Breast epithelium (tissue), 3 donors: ENCODE measurements around the gene LEMD3.

Source experiments
- POLR2A ChIP-seq: fragments of 450-650 bp; IDR thresholded peaks from one replicate; pipeline ENCODE4 v1.6.1; 2016; ENCODE audit warnings: antibody characterized with exemption, mild to moderate bottlenecking, moderate library complexity
- POLR2AphosphoS5 ChIP-seq, 3 donors: sonication (generic); formaldehyde crosslinking; IDR thresholded peaks; one replicate each; pipeline ENCODE4 v1.6.1; 2017; ENCODE audit warnings: antibody characterized with exemption in 3 of 3
- TF ChIP-seq, protein P1 (sequence below), 3 donors: fragments of 450-650 bp; IDR thresholded peaks; one replicate each; pipeline ENCODE4 v1.5.1; 2016 to 2017; ENCODE audit warnings: antibody characterized with exemption in 3 of 3, mild to moderate bottlenecking in 3 of 3, moderate library complexity in 3 of 3

DNA sequence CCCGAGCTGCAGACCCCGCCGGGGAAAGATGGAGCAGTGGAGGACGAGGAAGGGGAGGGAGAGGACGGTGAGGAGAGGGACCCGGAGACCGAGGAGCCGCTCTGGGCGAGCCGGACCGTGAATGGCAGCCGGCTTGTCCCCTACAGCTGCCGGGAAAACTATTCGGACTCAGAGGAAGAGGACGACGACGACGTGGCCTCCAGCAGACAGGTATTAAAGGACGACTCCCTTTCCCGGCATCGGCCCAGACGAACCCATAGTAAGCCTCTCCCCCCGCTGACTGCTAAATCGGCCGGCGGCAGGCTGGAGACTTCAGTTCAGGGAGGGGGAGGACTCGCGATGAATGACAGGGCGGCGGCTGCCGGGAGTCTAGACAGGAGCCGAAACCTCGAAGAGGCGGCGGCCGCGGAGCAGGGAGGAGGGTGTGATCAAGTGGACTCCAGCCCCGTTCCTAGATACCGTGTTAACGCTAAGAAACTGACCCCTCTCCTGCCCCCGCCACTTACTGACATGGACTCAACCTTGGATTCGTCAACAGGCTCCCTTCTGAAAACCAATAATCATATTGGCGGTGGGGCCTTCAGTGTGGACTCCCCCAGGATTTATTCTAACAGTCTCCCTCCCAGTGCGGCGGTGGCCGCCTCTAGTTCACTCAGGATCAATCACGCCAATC, 962 bp downstream of the LEMD3 start:
- TF ChIP-seq, protein P1, sequence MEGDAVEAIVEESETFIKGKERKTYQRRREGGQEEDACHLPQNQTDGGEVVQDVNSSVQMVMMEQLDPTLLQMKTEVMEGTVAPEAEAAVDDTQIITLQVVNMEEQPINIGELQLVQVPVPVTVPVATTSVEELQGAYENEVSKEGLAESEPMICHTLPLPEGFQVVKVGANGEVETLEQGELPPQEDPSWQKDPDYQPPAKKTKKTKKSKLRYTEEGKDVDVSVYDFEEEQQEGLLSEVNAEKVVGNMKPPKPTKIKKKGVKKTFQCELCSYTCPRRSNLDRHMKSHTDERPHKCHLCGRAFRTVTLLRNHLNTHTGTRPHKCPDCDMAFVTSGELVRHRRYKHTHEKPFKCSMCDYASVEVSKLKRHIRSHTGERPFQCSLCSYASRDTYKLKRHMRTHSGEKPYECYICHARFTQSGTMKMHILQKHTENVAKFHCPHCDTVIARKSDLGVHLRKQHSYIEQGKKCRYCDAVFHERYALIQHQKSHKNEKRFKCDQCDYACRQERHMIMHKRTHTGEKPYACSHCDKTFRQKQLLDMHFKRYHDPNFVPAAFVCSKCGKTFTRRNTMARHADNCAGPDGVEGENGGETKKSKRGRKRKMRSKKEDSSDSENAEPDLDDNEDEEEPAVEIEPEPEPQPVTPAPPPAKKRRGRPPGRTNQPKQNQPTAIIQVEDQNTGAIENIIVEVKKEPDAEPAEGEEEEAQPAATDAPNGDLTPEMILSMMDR (IDR thresholded peaks at IDR 0.05), result no peak
- no peak for TF ChIP-seq POLR2A
- no peak for TF ChIP-seq POLR2AphosphoS5 (IDR thresholded peaks at IDR 0.05)
